Raji (cell line): ENCODE results near the gene PNPLA2.
A peak's percentile ranks its signal among the peaks of the same experiment; 100 is the strongest.

Experiments
- POLR2A ChIP-seq: IDR thresholded peaks from 2 replicates; pipeline ENCODE4 v1.6.1; 2011; ENCODE audit warnings: low read depth, low read length, control low read depth; ENCODE audit not compliant: insufficient read depth

PNPLA2 gene

GRCh38 chr11:818396-819128, at the start of gene PNPLA2:
Gene PNPLA2, plus strand, starts transcription at chr11:818914. Its CDS starts 805 bp downstream, at chr11:819719.
- TF ChIP-seq POLR2A = no peak

- no peak for TF ChIP-seq POLR2A
Observed at GRCh38 chr11:769887-770641, 48.6 kb upstream of the PNPLA2 start.

GRCh38 chr11:770642-771616, 47.8 kb upstream of the PNPLA2 start:
- no peak for TF ChIP-seq POLR2A

- no peak for TF ChIP-seq POLR2A
Observed at GRCh38 chr11:771617-772204, 47.0 kb upstream of the PNPLA2 start.

GRCh38 chr11:772429-773390, 46.0 kb upstream of the PNPLA2 start:
- no peak for TF ChIP-seq POLR2A

GRCh38 chr11:773425-773824, 45.3 kb upstream of the PNPLA2 start:
- no peak for TF ChIP-seq POLR2A

- TF ChIP-seq POLR2A = no peak
Observed at GRCh38 chr11:773830-774229, 44.9 kb upstream of the PNPLA2 start.

- TF ChIP-seq POLR2A = no peak
Observed at GRCh38 chr11:774873-775592, 43.7 kb upstream of the PNPLA2 start.

- no peak for TF ChIP-seq POLR2A
Observed at GRCh38 chr11:776263-776560, 42.5 kb upstream of the PNPLA2 start.

- no peak for TF ChIP-seq POLR2A
Observed at GRCh38 chr11:776561-777287, 42.0 kb upstream of the PNPLA2 start.

- peak; percentile 96 for TF ChIP-seq POLR2A
Observed at GRCh38 chr11:777288-778255, 41.1 kb upstream of the PNPLA2 start, which contains the start of gene GATD1. Gene GATD1, minus strand, starts transcription at chr11:777487. Its CDS starts 25 bp downstream, at chr11:777462.
